Right forelimb (tissue), 1 donor: Measurements from ENCODE around the gene MYLK.
"Not testable (repeated sequence)": the region's sequence is repeated elsewhere in the genome, so short reads cannot be mapped to it uniquely, and the experiment has no call there.

Source experiments
- DNase-seq: peaks from one replicate; pipeline ENCODE4 v3.0.0-alpha.2; 2018

Gene MYLK

GRCh38 chr3:123613543-123613942, 270.6 kb downstream of the MYLK start:
- DNase-seq: no peak

- not testable (repeated sequence) for DNase-seq
These were observed 272.5 kb downstream of the MYLK start for GRCh38 chr3:123611674-123612073.

- no peak for DNase-seq
These were observed 273.1 kb downstream of the MYLK start for GRCh38 chr3:123611082-123611481.

- DNase-seq: no peak
These were observed 273.8 kb downstream of the MYLK start for GRCh38 chr3:123610331-123610730.

- DNase-seq: no peak
These were observed 275.1 kb downstream of the MYLK start for GRCh38 chr3:123609063-123609462.

- DNase-seq: no peak
These were observed 275.7 kb downstream of the MYLK start for GRCh38 chr3:123608263-123608937.

- DNase-seq: no peak
These were observed 277.6 kb downstream of the MYLK start for GRCh38 chr3:123606527-123606926.

- no peak for DNase-seq
These were observed 278.3 kb downstream of the MYLK start for GRCh38 chr3:123605789-123606234.

GRCh38 chr3:123603153-123603552, 281.0 kb downstream of the MYLK start:
- not testable (repeated sequence) for DNase-seq

GRCh38 chr3:123602325-123602724, 281.8 kb downstream of the MYLK start:
- DNase-seq: no peak

GRCh38 chr3:123600863-123601262, 283.3 kb downstream of the MYLK start:
- DNase-seq: not testable (repeated sequence)

- DNase-seq: no peak
These were observed 286.6 kb downstream of the MYLK start for GRCh38 chr3:123597561-123597960.

- no peak for DNase-seq
These were observed 288.5 kb downstream of the MYLK start for GRCh38 chr3:123595396-123596180.

- no peak for DNase-seq
These were observed 290.8 kb downstream of the MYLK start for GRCh38 chr3:123593381-123593780.

- DNase-seq: no peak
These were observed 293.3 kb downstream of the MYLK start for GRCh38 chr3:123590685-123591450.

- DNase-seq: no peak
These were observed 296.7 kb downstream of the MYLK start for GRCh38 chr3:123587401-123587800.

- no peak for DNase-seq
These were observed 297.2 kb downstream of the MYLK start for GRCh38 chr3:123586968-123587367.

GRCh38 chr3:123586131-123586530, 298.0 kb downstream of the MYLK start:
- DNase-seq: peak; percentile 57

GRCh38 chr3:123584988-123585937, 298.9 kb downstream of the MYLK start, which contains the start of gene HACD2:
HACD2 (minus strand) TSS chr3:123585053; CDS start chr3:123585027, 26 bp downstream.
- peak; percentile 97 for DNase-seq

- no peak for DNase-seq
These were observed 299.7 kb downstream of the MYLK start for GRCh38 chr3:123584284-123584987.

- DNase-seq: no peak
These were observed 300.6 kb downstream of the MYLK start for GRCh38 chr3:123583561-123583960.
